Lower leg skin (tissue), 4 donors: ENCODE measurements around the gene GSTA5. TPM values are rescaled to one million over a fixed set of nuclear protein-coding genes. Genes with fewer than 3 reads are reported as not detected.
"Not testable (repeated sequence)": the region's sequence is repeated elsewhere in the genome, so short reads cannot be mapped to it uniquely, and the experiment has no call there.

ENCODE experiments used
- DNase-seq, 2 donors: peaks; one replicate each; pipeline ENCODE4 v3.0.0-alpha.2; 2019; ENCODE audit warnings: low spot score in 2 of 2
- H3K4me3 ChIP-seq: fragments of 200-600 bp; sonication (generic); 2 replicates; pipeline ENCODE4 v1.5.1; 2017; ENCODE audit warnings: mild to moderate bottlenecking, low read depth; ENCODE audit not compliant: poor library complexity, severe bottlenecking
- CTCF ChIP-seq, 3 donors: fragments of 450-650 bp; IDR thresholded peaks; one replicate each; pipeline ENCODE4 v1.5.1; 2016; ENCODE audit warnings: antibody characterized with exemption in 3 of 3, mild to moderate bottlenecking in 3 of 3, moderate library complexity in 2 of 3
- POLR2A ChIP-seq, 2 donors: fragments of 450-650 bp; IDR thresholded peaks; one replicate each; pipeline ENCODE4 v1.6.1; 2016 to 2017; ENCODE audit warnings: antibody characterized with exemption in 2 of 2, mild to moderate bottlenecking in 1 of 2, moderate library complexity in 1 of 2
- WGBS, 2 donors: methylation state at CpG; one replicate each; pipeline ENCODE4 v1.1.5; 2018; 5-methylcytosine and 5-hydroxymethylcytosine counted together
- intact Hi-C: fragments of 100-400 bp; cut with DNase I; formaldehyde crosslinking; loops from one replicate; pipeline ENCODE4 v1.15.0; 2023; ENCODE audit warnings: low total_unique reads
- total RNA-seq, 4 donors: library from RNA; depleted of rRNA; stranded (reverse); fragments of >200 nt; gene quantifications; one replicate each; pipeline ENCODE4 v1.1.0, GENCODE V29; 2016

Gene GSTA5
- total RNA-seq, 4 donors from 2014 or later, result not detected

DNA sequence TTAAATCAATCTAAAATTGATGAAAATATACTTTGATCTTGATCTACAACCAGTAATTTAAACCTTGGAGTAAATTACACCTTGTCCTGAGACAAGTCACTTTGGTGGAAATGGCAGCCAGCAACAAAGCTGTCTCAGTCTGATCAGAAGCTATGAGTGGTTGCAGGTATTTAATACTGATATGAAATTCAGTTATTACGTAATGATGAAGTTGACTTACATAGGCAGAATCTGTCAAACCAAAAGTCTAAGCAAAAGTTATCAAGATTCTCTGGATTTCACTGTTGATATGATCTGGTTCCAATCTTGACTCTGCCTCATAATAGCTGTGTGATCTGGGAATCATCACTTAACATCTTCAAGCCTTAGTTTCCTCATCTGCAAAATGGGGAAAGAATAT, 27.6 kb upstream of the GSTA5 start:
- intact Hi-C loops, result no loop called here
- TF ChIP-seq POLR2A (IDR thresholded peaks at IDR 0.05), result no peak
- no peak for TF ChIP-seq CTCF (IDR thresholded peaks at IDR 0.05)

GRCh38 chr6:52861151-52861550, 20.5 kb upstream of the GSTA5 start:
- intact Hi-C loops, H3K4me3 ChIP-seq, DNase-seq: not testable (repeated sequence)
- WGBS, 2 donors, result 81 to 89% methylated on average over 7 of the region's 7 CpGs

More for the DNA sequence above, 27.6 kb upstream of the GSTA5 start:
- DNase-seq, result no peak
- 93% methylated on average over 1 of the region's 1 CpG for WGBS, 2 donors
- no peak overlapping the region for H3K4me3 ChIP-seq

DNA sequence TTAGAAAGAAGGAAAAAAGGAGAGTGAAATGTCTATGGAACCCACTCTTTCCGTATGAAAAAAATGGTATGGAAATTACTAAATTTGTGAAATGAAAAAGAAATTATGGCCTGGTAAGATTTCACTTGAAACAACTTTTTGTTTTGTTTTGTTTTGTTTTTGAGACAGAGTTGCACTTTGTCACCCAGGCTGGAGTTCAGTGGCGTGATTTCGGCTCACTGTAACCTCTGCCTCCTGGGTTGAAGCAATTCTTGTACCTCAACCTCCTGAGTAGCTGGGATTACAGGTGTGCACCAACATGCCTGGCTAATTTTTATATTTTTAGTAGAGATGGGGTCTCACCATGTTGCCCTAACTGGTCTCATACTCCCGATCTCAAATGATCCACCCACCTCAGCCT, 17.8 kb upstream of the GSTA5 start:
- TF ChIP-seq POLR2A (IDR thresholded peaks at IDR 0.05) (no peak), CTCF (IDR thresholded peaks at IDR 0.05) (no peak)
- DNase-seq, result no peak
- intact Hi-C loops, result no loop called here
- WGBS, 2 donors, result 89% methylated on average over 4 of the region's 4 CpGs
- H3K4me3 ChIP-seq, result no peak overlapping the region

- 5 to 26% methylated on average over 3 of the region's 3 CpGs for WGBS, 2 donors
- DNase-seq, intact Hi-C loops, H3K4me3 ChIP-seq: not testable (repeated sequence)
Observed at GRCh38 chr6:52856137-52856536, 15.5 kb upstream of the GSTA5 start.

DNA sequence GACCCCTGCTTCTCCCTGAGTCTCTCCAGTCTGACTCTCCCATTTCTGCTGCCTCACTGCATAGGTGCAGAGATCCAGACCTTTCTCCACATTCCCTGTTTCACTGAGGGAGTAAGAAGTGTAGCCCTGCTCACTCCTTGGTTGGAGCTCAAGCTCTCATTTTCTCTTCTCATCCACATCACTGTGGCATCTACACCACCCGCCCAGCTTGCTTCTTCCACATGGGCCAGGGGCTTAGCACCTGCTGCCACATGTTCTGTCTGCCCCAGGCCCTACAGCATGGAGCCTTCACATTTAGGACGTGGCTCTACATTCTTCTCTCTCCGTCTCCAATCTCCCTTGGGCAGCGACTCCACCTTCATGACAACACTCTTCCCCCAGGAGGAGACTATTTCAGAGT, 8.5 kb upstream of the GSTA5 start:
- no peak for TF ChIP-seq CTCF (IDR thresholded peaks at IDR 0.05)
- TF ChIP-seq POLR2A (IDR thresholded peaks at IDR 0.05), result no peak
- no peak overlapping the region for H3K4me3 ChIP-seq
- 70 to 73% methylated on average over 4 of the region's 4 CpGs for WGBS, 2 donors
- no peak for DNase-seq
- intact Hi-C loops, result no loop called here

DNA sequence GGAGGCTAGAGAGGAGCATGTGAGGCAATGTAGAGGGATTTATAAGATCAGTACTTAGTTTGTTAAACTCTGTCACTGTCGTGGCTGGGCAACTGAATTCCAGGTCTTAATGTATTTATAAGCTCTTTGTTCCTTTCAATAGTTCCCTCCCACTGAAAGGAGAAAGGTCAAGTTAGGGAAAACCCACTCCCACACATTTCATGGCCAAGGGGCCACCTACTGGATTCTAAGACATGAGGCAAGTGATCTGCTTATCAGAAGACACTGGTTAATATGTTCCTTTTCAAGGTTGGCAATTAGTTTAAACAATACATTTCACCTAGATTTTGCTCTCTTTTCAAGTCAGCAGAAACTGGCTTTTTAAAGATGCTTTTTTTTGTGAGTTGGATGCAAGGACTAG, 5.4 kb upstream of the GSTA5 start:
- DNase-seq, result no peak
- intact Hi-C loops, result no loop called here
- 45 to 52% methylated on average over 1 of the region's 1 CpG for WGBS, 2 donors
- no peak overlapping the region for H3K4me3 ChIP-seq
- TF ChIP-seq POLR2A (IDR thresholded peaks at IDR 0.05) (no peak), CTCF (IDR thresholded peaks at IDR 0.05) (no peak)

GRCh38 chr6:52843605-52844004, 3.0 kb upstream of the GSTA5 start:
- intact Hi-C loops, result no loop called here
- no peak overlapping the region for H3K4me3 ChIP-seq
- no peak for DNase-seq
- 96 to 97% methylated on average over 4 of the region's 4 CpGs for WGBS, 2 donors
- TF ChIP-seq CTCF (IDR thresholded peaks at IDR 0.05), result no peak
- no peak for TF ChIP-seq POLR2A (IDR thresholded peaks at IDR 0.05)
